ENCODE measurements around the gene CHST2.
"Not testable (repeated sequence)": the region's sequence is repeated elsewhere in the genome, so short reads cannot be mapped to it uniquely, and the experiment has no call there.

DNA sequence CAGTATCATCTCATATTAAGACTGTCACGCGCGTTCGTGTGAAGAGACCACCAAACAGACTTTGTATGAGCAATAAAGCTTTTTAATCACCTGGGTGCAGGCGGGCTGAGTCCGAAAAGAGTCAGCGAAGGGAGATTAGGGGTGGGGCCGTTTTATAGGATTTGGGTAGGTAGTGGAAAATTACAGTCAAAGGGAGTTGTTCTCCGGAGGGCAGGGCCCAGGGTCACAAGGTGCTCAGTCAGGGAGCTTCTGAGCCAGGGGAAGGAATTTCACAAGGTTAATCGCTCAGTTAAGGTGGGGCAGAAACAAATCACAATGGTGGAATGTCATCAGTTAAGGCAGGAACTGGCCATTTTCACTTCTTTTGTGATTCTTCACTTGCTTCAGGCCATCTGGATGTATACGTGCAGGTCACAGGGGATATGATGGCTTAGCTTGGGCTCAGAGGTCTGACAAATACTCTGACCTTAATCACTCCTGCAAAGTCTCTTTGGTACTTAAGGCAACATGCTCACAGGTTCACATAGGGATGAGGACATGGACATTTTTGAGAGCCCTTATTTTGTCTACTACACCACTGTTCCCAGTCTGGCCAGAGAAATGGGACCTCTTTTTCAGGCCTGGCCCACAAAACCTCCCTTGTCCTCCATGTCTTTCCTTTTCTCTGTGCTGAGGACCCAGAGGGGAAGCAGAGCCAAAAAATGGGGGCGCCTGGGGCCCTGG, 47.1 kb upstream of the CHST2 start:
- TF ChIP-seq, protein P1, sequence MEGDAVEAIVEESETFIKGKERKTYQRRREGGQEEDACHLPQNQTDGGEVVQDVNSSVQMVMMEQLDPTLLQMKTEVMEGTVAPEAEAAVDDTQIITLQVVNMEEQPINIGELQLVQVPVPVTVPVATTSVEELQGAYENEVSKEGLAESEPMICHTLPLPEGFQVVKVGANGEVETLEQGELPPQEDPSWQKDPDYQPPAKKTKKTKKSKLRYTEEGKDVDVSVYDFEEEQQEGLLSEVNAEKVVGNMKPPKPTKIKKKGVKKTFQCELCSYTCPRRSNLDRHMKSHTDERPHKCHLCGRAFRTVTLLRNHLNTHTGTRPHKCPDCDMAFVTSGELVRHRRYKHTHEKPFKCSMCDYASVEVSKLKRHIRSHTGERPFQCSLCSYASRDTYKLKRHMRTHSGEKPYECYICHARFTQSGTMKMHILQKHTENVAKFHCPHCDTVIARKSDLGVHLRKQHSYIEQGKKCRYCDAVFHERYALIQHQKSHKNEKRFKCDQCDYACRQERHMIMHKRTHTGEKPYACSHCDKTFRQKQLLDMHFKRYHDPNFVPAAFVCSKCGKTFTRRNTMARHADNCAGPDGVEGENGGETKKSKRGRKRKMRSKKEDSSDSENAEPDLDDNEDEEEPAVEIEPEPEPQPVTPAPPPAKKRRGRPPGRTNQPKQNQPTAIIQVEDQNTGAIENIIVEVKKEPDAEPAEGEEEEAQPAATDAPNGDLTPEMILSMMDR (conservative IDR thresholded peaks at IDR 0.05 in 1 of 2, IDR thresholded peaks at IDR 0.05 in 1 of 2; ENCODE audit: extremely low read depth in 1 of 2, insufficient read depth in 1 of 2, low read depth in 1 of 2, low read length in 2 of 2) = not testable (repeated sequence)
- TF ChIP-seq EZH2 (IDR thresholded peaks at IDR 0.05; ENCODE audit: borderline replicate concordance, low read length) = not testable (repeated sequence)

Data from mammary epithelial cell (primary cell).